GM23248 (cell line): ENCODE data around the gene WNT1. TPM values are rescaled to one million over a fixed set of nuclear protein-coding genes. Genes with fewer than 3 reads are reported as not detected.

Experiments
- DNase-seq: peaks from one replicate; pipeline ENCODE4 v3.0.0-alpha.2; 2015
- H2AFZ ChIP-seq: fragments of 200-600 bp; sonication (generic); 2 replicates; pipeline ENCODE4 v1.6.1; 2016; ENCODE audit warnings: antibody characterized with exemption
- H3F3A ChIP-seq: fragments of 200-600 bp; sonication (generic); 2 replicates; pipeline ENCODE4 v1.6.1; 2016; ENCODE audit warnings: mild to moderate bottlenecking, antibody characterized with exemption, mixed run types; ENCODE audit not compliant: insufficient read depth
- H3K27ac ChIP-seq: fragments of 200-600 bp; sonication (generic); 2 replicates; pipeline ENCODE4 v1.5.1; 2016; ENCODE audit warnings: mild to moderate bottlenecking
- H3K27me3 ChIP-seq: fragments of 200-600 bp; sonication (generic); replicated peaks from 2 replicates; pipeline ENCODE4 v1.6.1; 2016; ENCODE audit warnings: mild to moderate bottlenecking; ENCODE audit not compliant: insufficient read depth
- H3K36me3 ChIP-seq: fragments of 200-600 bp; sonication (generic); 2 replicates; pipeline ENCODE4 v1.6.1; 2016; ENCODE audit warnings: low read depth, mild to moderate bottlenecking
- H3K4me1 ChIP-seq: fragments of 200-600 bp; sonication (generic); 2 replicates; pipeline ENCODE4 v1.6.1; 2016; ENCODE audit warnings: mild to moderate bottlenecking; ENCODE audit not compliant: insufficient read depth
- H3K4me2 ChIP-seq: fragments of 200-600 bp; sonication (generic); one replicate; pipeline ENCODE4 v1.6.1; 2016; ENCODE audit warnings: mild to moderate bottlenecking; ENCODE audit not compliant: unreplicated experiment
- H3K4me3 ChIP-seq: fragments of 200-600 bp; sonication (generic); 2 replicates; pipeline ENCODE4 v1.5.1; 2016; ENCODE audit warnings: mild to moderate bottlenecking
- H3K79me2 ChIP-seq: fragments of 200-600 bp; sonication (generic); 2 replicates; pipeline ENCODE4 v1.6.1; 2016; ENCODE audit warnings: mild to moderate bottlenecking; ENCODE audit not compliant: insufficient read depth
- H3K9ac ChIP-seq: fragments of 200-600 bp; sonication (generic); 2 replicates; pipeline ENCODE4 v1.6.1; 2016; ENCODE audit warnings: mild to moderate bottlenecking
- H3K9me2 ChIP-seq: fragments of 200-600 bp; sonication (generic); 2 replicates; pipeline ENCODE4 v1.6.1; 2016; ENCODE audit warnings: mixed run types, mild to moderate bottlenecking, moderate library complexity; ENCODE audit not compliant: insufficient read depth
- H3K9me3 ChIP-seq: fragments of 200-600 bp; sonication (generic); one replicate; pipeline ENCODE4 v1.6.1; 2017; ENCODE audit warnings: low read depth
- H4K20me1 ChIP-seq: fragments of 200-600 bp; sonication (generic); 2 replicates; pipeline ENCODE4 v1.6.0; 2016; ENCODE audit not compliant: insufficient read depth
- EZH2 ChIP-seq: fragments of 200-600 bp; sonication (generic); IDR thresholded peaks from 2 replicates; pipeline ENCODE4 v1.6.1; 2018; ENCODE audit warnings: antibody characterized with exemption, mild to moderate bottlenecking; ENCODE audit not compliant: insufficient read depth, poor library complexity, severe bottlenecking
- EZH2phosphoT487 ChIP-seq: fragments of 200-600 bp; sonication (generic); IDR thresholded peaks from 2 replicates; pipeline ENCODE4 v1.6.1; 2018; ENCODE audit warnings: antibody characterized with exemption, moderate library complexity, mild to moderate bottlenecking, low read depth; ENCODE audit not compliant: insufficient read depth
- WGBS, 2 experiments: methylation state at CpG; one replicate each; pipeline ENCODE4 v1.1.6; 2015 to 2017; ENCODE audit warnings: low lambda C conversion rate in 2 of 2, low coverage in 1 of 2; ENCODE audit errors: missing lambda C conversion rate in 2 of 2; 5-methylcytosine and 5-hydroxymethylcytosine counted together
- in situ Hi-C: fragments of 300-500 bp; cut with MboI; formaldehyde crosslinking; loops from 2 replicates; pipeline ENCODE4 v1.15.0; 2020
- polyA plus RNA-seq: library from polyadenylated mRNA; unstranded; fragments of >200 nt; fragmentation: Nextera tagmentation; extraction: Ambion mirVana; gene quantifications from 2 replicates; pipeline ENCODE4 v1.2.1, GENCODE V29; 2016
- total RNA-seq: library from RNA; depleted of rRNA; stranded (reverse); fragments of >200 nt; shearing (Covaris generic); gene quantifications from 2 replicates; pipeline ENCODE4 v1.2.3, GENCODE V29; 2014

WNT1 gene
- total and polyA plus RNA-seq, 2 experiments from 2014 or later: not detected

DNA sequence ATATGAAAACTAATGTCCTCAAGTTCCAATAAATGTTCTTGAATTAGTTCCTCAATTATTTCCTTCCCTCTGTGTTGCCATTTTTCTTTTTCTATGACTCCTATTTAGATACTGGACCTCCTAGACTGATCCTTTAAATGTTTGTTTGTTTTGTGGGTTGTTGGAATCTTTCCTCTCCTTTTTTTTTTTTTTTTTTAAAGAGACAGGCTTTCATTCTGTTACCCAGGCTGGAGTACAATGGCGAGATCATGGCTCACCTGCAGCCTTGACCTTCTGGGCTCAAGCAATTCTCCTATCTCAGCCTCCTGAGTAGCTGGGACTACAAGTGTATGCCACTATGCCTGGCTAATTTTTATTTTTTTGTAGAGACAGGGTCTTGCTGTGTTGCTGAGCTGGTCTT, 30.8 kb downstream of the WNT1 start:
- WGBS, 2 experiments: 100% methylated on average over 1 of the region's 1 CpG
- no peak overlapping the region for H3K9ac ChIP-seq
- H3K27ac ChIP-seq: no peak overlapping the region
- H3K79me2 ChIP-seq: peaks cover 12% of the 10 kb centered on the region
- H3K9me2 ChIP-seq: no peaks in the 10 kb centered on the region
- no peak overlapping the region for H3K4me3 ChIP-seq
- DNase-seq: no peak
- H3K9me3 ChIP-seq: no peaks in the 10 kb centered on the region
- no peaks in the 10 kb centered on the region for H3F3A ChIP-seq
- H4K20me1 ChIP-seq: no peaks in the 10 kb centered on the region
- TF ChIP-seq EZH2phosphoT487 (no peak), EZH2 (no peak)
- peaks cover 34% of the 10 kb centered on the region for H3K36me3 ChIP-seq
- H3K27me3 ChIP-seq: no peaks in the 10 kb centered on the region
- H3K4me2 ChIP-seq: no peak overlapping the region
- H2AFZ ChIP-seq: no peak overlapping the region
- in situ Hi-C loops: no loop called here
- H3K4me1 ChIP-seq: no peaks in the 10 kb centered on the region

DNA sequence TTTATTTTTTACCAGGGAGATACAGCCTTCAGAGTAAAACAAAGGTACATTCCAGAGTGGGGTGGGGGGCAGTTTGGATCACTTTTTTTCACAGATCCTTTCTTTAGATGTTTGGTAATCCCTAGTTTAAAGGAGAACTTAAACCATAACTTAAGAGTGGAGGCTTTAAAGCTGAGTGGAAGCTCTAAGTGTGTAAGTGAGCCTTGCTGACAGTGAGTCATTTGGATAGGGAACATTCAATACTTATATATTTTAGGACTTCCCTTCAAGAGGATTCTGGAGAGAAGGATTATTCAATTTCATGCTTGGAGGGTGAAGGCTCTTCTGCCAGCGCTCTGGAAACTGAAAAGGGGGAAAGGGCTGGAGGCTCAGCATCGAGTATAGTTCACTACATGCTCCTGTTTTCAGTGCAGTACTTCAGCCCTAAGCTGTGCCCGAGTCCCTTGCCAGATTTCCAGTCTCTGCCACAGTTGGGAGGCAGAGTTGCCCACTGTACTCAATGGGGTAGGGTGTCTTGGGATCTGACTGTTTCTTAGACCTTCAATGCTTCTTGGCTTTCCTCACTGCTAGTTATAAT, 32.1 kb downstream of the WNT1 start:
- in situ Hi-C loops: no loop called here
- no peaks in the 10 kb centered on the region for H3K27me3 ChIP-seq
- no peak overlapping the region for H3K9ac ChIP-seq
- no peaks in the 10 kb centered on the region for H3K4me1 ChIP-seq
- H3K9me3 ChIP-seq: no peaks in the 10 kb centered on the region
- H3K4me3 ChIP-seq: no peak overlapping the region
- H3K36me3 ChIP-seq: peaks cover 29% of the 10 kb centered on the region
- WGBS, 2 experiments: 81 to 90% methylated on average over 3 of the region's 3 CpGs
- no peaks in the 10 kb centered on the region for H3K9me2 ChIP-seq
- no peak overlapping the region for H3K27ac ChIP-seq
- H3K4me2 ChIP-seq: no peak overlapping the region
- peaks cover 24% of the 10 kb centered on the region for H3K79me2 ChIP-seq
- TF ChIP-seq EZH2 (no peak), EZH2phosphoT487 (no peak)
- H4K20me1 ChIP-seq: no peaks in the 10 kb centered on the region
- no peak for DNase-seq
- no peaks in the 10 kb centered on the region for H3F3A ChIP-seq
- no peak overlapping the region for H2AFZ ChIP-seq

DNA sequence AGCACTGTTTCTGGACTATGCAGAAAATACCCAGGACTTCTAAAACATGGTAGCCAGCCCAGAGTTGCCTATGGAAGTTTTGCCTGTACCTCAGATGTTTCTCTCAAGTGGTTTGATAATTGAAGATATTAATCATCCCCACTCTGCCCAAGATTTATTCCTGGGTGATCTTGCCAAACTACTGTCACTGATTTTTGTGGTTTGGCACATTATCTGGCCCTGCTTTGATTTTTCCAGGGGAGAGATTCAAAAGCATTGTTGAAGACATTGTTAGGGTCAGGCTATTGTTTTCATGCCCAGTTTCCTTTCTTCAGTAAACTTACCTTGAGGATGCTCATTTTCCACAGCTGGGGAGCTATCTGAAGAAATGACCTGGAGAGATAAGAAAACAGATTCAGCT, 34.6 kb downstream of the WNT1 start:
- no peaks in the 10 kb centered on the region for H3K27me3 ChIP-seq
- H3K36me3 ChIP-seq: peaks cover 20% of the 10 kb centered on the region
- H3K4me1 ChIP-seq: peaks cover 6% of the 10 kb centered on the region
- H3K9ac ChIP-seq: no peak overlapping the region
- no peaks in the 10 kb centered on the region for H4K20me1 ChIP-seq
- H3K79me2 ChIP-seq: peaks cover 50% of the 10 kb centered on the region
- in situ Hi-C loops: no loop called here
- DNase-seq: no peak
- no peaks in the 10 kb centered on the region for H3K9me2 ChIP-seq
- no peak overlapping the region for H3K4me3 ChIP-seq
- no peaks in the 10 kb centered on the region for H3F3A ChIP-seq
- H3K4me2 ChIP-seq: no peak overlapping the region
- no peak overlapping the region for H3K27ac ChIP-seq
- TF ChIP-seq EZH2 (no peak), EZH2phosphoT487 (no peak)
- no peaks in the 10 kb centered on the region for H3K9me3 ChIP-seq
- H2AFZ ChIP-seq: no peak overlapping the region

DNA sequence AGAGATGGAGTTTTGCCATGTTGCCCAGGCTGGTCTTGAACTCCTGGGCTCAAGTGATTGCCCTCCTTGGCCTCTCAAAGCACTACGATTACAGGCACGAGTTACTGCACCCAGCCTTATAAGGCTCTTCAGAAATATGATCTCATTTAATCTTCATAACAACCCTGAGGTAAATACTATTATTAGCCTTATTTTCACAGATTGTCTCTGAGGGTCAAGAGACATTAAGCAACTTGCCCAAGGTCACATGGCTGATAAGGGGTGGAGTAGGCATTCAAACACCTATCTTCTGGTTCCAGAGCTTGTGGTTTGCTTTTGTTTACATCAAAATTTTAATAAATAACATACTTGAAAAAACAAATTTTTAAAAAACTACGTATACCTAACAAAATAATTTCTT, 35.3 kb downstream of the WNT1 start:
- TF ChIP-seq EZH2 (no peak), EZH2phosphoT487 (no peak)
- in situ Hi-C loops: no loop called here
- WGBS, 2 experiments: 94 to 99% methylated on average over 3 of the region's 3 CpGs

DNA sequence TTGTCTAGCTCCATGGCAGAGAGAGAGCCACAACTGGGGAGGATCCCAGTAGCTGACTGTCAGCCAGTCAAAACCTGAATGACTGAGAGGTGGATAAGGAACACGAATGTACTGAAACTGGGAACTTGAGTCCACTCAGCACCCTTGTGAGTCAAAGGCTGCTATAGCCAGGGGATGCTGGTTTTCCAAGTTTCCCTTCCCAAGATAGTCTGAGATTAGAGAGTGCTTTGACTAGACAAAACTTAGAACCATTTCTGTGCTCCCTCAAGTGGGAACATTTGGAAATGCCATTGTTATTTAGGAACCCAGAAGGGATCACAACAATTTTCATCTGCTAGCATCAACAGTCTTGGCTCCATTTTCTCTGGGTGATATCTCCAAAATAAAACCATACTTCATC, 36.4 kb downstream of the WNT1 start:
- WGBS, 2 experiments: 8 to 13% methylated on average over 1 of the region's 1 CpG
- H3K4me2 ChIP-seq: no peak overlapping the region
- H3K9me2 ChIP-seq: no peaks in the 10 kb centered on the region
- H3K27ac ChIP-seq: no peak overlapping the region
- DNase-seq: peak; percentile 61
- TF ChIP-seq EZH2 (no peak), EZH2phosphoT487 (no peak)
- H2AFZ ChIP-seq: no peak overlapping the region
- peaks cover 9% of the 10 kb centered on the region for H3K4me1 ChIP-seq
- no peaks in the 10 kb centered on the region for H4K20me1 ChIP-seq
- H3K36me3 ChIP-seq: peaks cover 16% of the 10 kb centered on the region
- H3K9me3 ChIP-seq: no peaks in the 10 kb centered on the region
- no peak overlapping the region for H3K9ac ChIP-seq
- peaks cover 53% of the 10 kb centered on the region for H3K79me2 ChIP-seq
- H3F3A ChIP-seq: peaks cover 6% of the 10 kb centered on the region; the same call in 1 of the 2 replicates
- no peaks in the 10 kb centered on the region for H3K27me3 ChIP-seq
- no peak overlapping the region for H3K4me3 ChIP-seq
- in situ Hi-C loops: no loop called here

More for the DNA sequence above, 35.3 kb downstream of the WNT1 start:
- H3K79me2 ChIP-seq: peaks cover 53% of the 10 kb centered on the region
- H4K20me1 ChIP-seq: no peaks in the 10 kb centered on the region
- no peak overlapping the region for H3K4me2 ChIP-seq
- no peaks in the 10 kb centered on the region for H3K27me3 ChIP-seq
- peaks cover 19% of the 10 kb centered on the region for H3K36me3 ChIP-seq
- H3K9me3 ChIP-seq: no peaks in the 10 kb centered on the region
- H3K9ac ChIP-seq: no peak overlapping the region
- no peak overlapping the region for H3K4me3 ChIP-seq
- no peak overlapping the region for H2AFZ ChIP-seq
- no peak for DNase-seq
- no peaks in the 10 kb centered on the region for H3K9me2 ChIP-seq
- peaks cover 6% of the 10 kb centered on the region for H3K4me1 ChIP-seq
- H3K27ac ChIP-seq: no peak overlapping the region
- no peaks in the 10 kb centered on the region for H3F3A ChIP-seq
